Endothelial cell of umbilical vein (primary cell): Measurements from ENCODE around the gene POMC. TPM values are rescaled to one million over a fixed set of nuclear protein-coding genes. Genes with fewer than 3 reads are reported as not detected.

Source experiments
- BruUV-seq: library from RNA; stranded (reverse); fragments of 400-500 nt; replicated peaks from 2 replicates; lab custom pipeline; 2021; lab: Mats Ljungman, UMichigan
- CTCF ChIA-PET: fragments of 300-600, 350-600 bp; sonication (Branson Sonifier 250); formaldehyde crosslinking; loops from one replicate; lab custom pipeline; 2021; ENCODE audit warnings: antibody characterized with exemption, inconsistent platforms; lab: Charles Lee
- POLR2A ChIA-PET: fragments of 300-600, 350-600 bp; sonication (Branson Sonifier 250); formaldehyde crosslinking; loops from one replicate; lab custom pipeline; 2021; ENCODE audit warnings: antibody characterized with exemption, inconsistent platforms; lab: Charles Lee
- DNase-seq: peaks from one replicate; pipeline ENCODE4 v3.0.0-alpha.2; 2011; ENCODE audit warnings: low read depth, low spot score
- FAIRE-seq: peaks from 2 replicates; lab custom pipeline; 2011; peaks lifted over from hg19 to GRCh38; lab: Jason Lieb, UNC
- H2AFZ ChIP-seq: 2 replicates; pipeline ENCODE4 v1.6.0; 2012; ENCODE audit warnings: low read depth, low read length, control low read depth, inconsistent platforms
- H3K27ac ChIP-seq: 2 replicates; pipeline ENCODE4 v1.5.1; 2011; ENCODE audit warnings: low read depth, mild to moderate bottlenecking, control low read depth, low read length, moderate library complexity; ENCODE audit not compliant: insufficient read depth
- H3K27me3 ChIP-seq, 2 experiments: 2 replicates each; pipeline versions ENCODE4 v1.6.0 to v1.6.1; 2011; ENCODE audit warnings: low read length in 2 of 2, mixed read lengths in 1 of 2; ENCODE audit not compliant: control insufficient read depth in 2 of 2, insufficient read depth in 2 of 2
- H3K36me3 ChIP-seq, 2 experiments: 2 replicates in 1 of 2; 3 replicates in 1 of 2; pipeline ENCODE4 v1.5.1; 2011; ENCODE audit warnings: low read length in 2 of 2, mild to moderate bottlenecking in 1 of 2, moderate library complexity in 1 of 2; ENCODE audit not compliant: control insufficient read depth in 2 of 2, insufficient read depth in 2 of 2; ENCODE audit errors: extremely low read depth in 1 of 2
- H3K4me1 ChIP-seq: 3 replicates; pipeline ENCODE4 v1.5.1; 2011; ENCODE audit warnings: mild to moderate bottlenecking, low read length; ENCODE audit not compliant: control insufficient read depth, insufficient read depth; ENCODE audit errors: extremely low read depth
- H3K4me2 ChIP-seq: 2 replicates; pipeline ENCODE4 v1.6.1; 2011; ENCODE audit warnings: low read length, control low read depth, mixed read lengths; ENCODE audit not compliant: insufficient read depth
- H3K4me3 ChIP-seq, 3 experiments: fragments of 200-600 bp in 1 of 3; sonication (generic), shearing (Covaris generic) in 1 of 3; replicated peaks in 1 of 3; 2 replicates each; pipeline ENCODE4 v1.5.1; 2011 to 2016; ENCODE audit warnings: control low read depth in 3 of 3, low read length in 3 of 3, mild to moderate bottlenecking in 2 of 3, inconsistent platforms in 1 of 3, low read depth in 1 of 3, moderate library complexity in 1 of 3; ENCODE audit not compliant: insufficient read depth in 1 of 3
- H3K79me2 ChIP-seq: 2 replicates; pipeline ENCODE4 v1.6.0; 2012; ENCODE audit warnings: low read length, inconsistent platforms; ENCODE audit not compliant: control insufficient read depth, insufficient read depth
- H3K9ac ChIP-seq: replicated peaks from 2 replicates; pipeline ENCODE3; 2011; ENCODE audit warnings: low read length, control low read depth; ENCODE audit not compliant: insufficient read depth; ENCODE audit errors: extremely low read depth
- H3K9me1 ChIP-seq: replicated peaks from 3 replicates; pipeline ENCODE4 v1.6.0; 2011; ENCODE audit warnings: mild to moderate bottlenecking, low read length; ENCODE audit not compliant: control insufficient read depth, insufficient read depth; ENCODE audit errors: extremely low read depth
- H3K9me3 ChIP-seq: replicated peaks from 2 replicates; pipeline ENCODE4 v1.5.1; 2012; ENCODE audit warnings: low read length, inconsistent platforms; ENCODE audit not compliant: control insufficient read depth, insufficient read depth
- H4K20me1 ChIP-seq: replicated peaks from 2 replicates; pipeline ENCODE3; 2011; ENCODE audit warnings: mild to moderate bottlenecking, low read length; ENCODE audit not compliant: control insufficient read depth, insufficient read depth; ENCODE audit errors: extremely low read depth
- EZH2 ChIP-seq: IDR thresholded peaks from 2 replicates; pipeline ENCODE4 v1.6.1; 2012; ENCODE audit warnings: borderline replicate concordance, low read depth, mild to moderate bottlenecking, moderate library complexity, low read length, inconsistent platforms; ENCODE audit not compliant: severe bottlenecking
- FOS ChIP-seq: IDR thresholded peaks from 2 replicates; pipeline ENCODE4 v1.6.1; 2011; ENCODE audit warnings: mild to moderate bottlenecking, low read length, moderate library complexity, borderline replicate concordance; ENCODE audit not compliant: insufficient read depth
- GATA2 ChIP-seq: IDR thresholded peaks from 2 replicates; pipeline ENCODE4 v1.7.0; 2011; ENCODE audit warnings: low read depth, mild to moderate bottlenecking, moderate library complexity, mixed read lengths, low read length; ENCODE audit not compliant: insufficient read length, insufficient read depth
- JUN ChIP-seq: IDR thresholded peaks from 2 replicates; pipeline ENCODE4 v1.6.1; 2011; ENCODE audit warnings: borderline replicate concordance, low read depth; ENCODE audit not compliant: insufficient read length, insufficient read depth
- MYC ChIP-seq: IDR thresholded peaks from one replicate; pipeline ENCODE4 v1.6.1; 2011; ENCODE audit warnings: mild to moderate bottlenecking, low read depth, low read length
- POLR2A ChIP-seq: IDR thresholded peaks from 2 replicates; pipeline ENCODE4 v1.6.1; 2012; ENCODE audit warnings: low read depth, mild to moderate bottlenecking, control low read depth, low read length
- POLR2AphosphoS5 ChIP-seq: IDR thresholded peaks from 2 replicates; pipeline ENCODE4 v1.6.1; 2012; ENCODE audit warnings: low read depth, mild to moderate bottlenecking, control low read depth, low read length, moderate library complexity; ENCODE audit not compliant: insufficient read depth
- dilution Hi-C: fragments of 300-500 bp; cut with MboI; formaldehyde crosslinking; loops from one replicate; pipeline ENCODE4 v1.15.0; 2019; ENCODE audit warnings: low sequenced_read_pairs; ENCODE audit not compliant: extremely low pct_ligation_motif_present
- intact Hi-C: fragments of 100-400 bp; cut with micrococcal nuclease; formaldehyde crosslinking; loops from one replicate; pipeline ENCODE4 v1.10.0; 2022
- polyA plus RNA-seq, 4 experiments: library from polyadenylated mRNA; depleted of rRNA in 3 of 4; stranded (reverse) in 3 of 4; unstranded in 1 of 4; fragments of >200 nt; gene quantifications; 2 replicates each; pipeline versions ENCODE4 v1.2.1 to v1.2.3, GENCODE V29; 2011 to 2012; ENCODE audit warnings: missing spikeins in 1 of 4
- total RNA-seq: library from RNA; stranded (reverse); gene quantifications from 2 replicates; pipeline ENCODE4 v1.2.3, GENCODE V29; 2021
- TF ChIP-seq, protein P1 (sequence below): IDR thresholded peaks from 2 replicates; pipeline ENCODE4 v1.6.1; 2011; ENCODE audit not compliant: insufficient read depth, insufficient read length
- TF ChIP-seq, protein P2 (sequence below), 2 donors: IDR thresholded peaks; 1 replicate in 1 of 2; 2 replicates in 1 of 2; pipeline ENCODE4 v1.5.1; 2011; ENCODE audit warnings: low read length in 2 of 2, mild to moderate bottlenecking in 2 of 2, moderate library complexity in 2 of 2, control low read depth in 1 of 2, inconsistent platforms in 1 of 2, low read depth in 1 of 2; ENCODE audit not compliant: insufficient read depth in 1 of 2; ENCODE audit errors: extremely low read depth in 1 of 2

The POMC gene
- total and polyA plus RNA-seq, 2 donors (not counting 3 experiments of a cell fraction or from before 2014, with no cell fraction given), result 2.4 to 2.7 TPM

DNA sequence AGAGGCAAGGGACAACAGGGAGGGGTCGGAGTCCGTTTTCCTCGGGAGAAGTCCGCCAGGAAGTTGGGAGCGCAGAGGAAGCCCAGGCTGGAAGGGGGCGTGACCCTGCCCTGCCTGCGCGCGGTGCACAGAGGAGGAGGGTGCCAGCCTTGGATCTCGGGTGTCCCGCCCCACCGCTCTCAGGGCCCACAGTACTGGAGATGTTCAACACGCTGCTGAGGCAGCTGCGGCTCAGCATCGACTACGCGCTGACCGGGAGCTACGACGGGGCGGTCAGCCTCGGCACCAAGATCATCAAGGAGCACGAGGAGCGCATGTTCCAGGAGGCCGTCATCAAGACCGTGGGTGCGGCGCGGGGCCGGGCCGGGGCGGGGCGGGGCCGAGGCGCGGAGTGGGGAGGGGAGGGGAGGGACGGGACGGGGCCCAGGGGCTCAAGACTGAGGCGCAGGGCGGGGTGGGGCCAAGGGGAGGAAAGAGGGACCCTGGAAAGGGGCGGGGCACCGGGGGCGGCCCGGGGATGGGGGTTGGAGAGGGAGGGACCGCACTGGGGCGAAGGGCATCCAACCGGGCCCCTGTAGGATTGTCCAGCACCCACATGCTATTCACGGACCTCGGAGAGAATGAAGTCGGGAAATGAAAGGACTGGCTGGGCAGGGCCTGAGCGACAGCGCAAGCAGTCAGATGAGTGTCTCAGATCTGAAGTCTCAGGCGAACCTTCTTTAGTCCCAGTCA, 36.6 kb downstream of the POMC start:
- DNase-seq (no peak), FAIRE-seq (no peak)
- H3K4me3 ChIP-seq, result no peak overlapping the region
- H3K79me2 ChIP-seq, result no peaks in the 10 kb centered on the region
- BruUV-seq, result no TSS peak
- no peak overlapping the region for H3K27ac ChIP-seq
- peak overlapping the region; percentile 90 for H2AFZ ChIP-seq
- ChIA-PET POLR2A (no interaction called here), CTCF (interaction anchor here (0.7 to 17.9 kb wide), 5 partner anchors 64 to 722 kb away, joined by 3 to 679 read pairs (median 4); no protein-coding TSS in a partner anchor)
- intact Hi-C loops (no loop called here), dilution Hi-C loops (no loop called here)
- no peak overlapping the region for H3K9ac ChIP-seq
- no peaks in the 10 kb centered on the region for H3K9me1 ChIP-seq
- H3K36me3 ChIP-seq, result no peaks in the 10 kb centered on the region
- H4K20me1 ChIP-seq, result no peaks in the 10 kb centered on the region
- peaks cover 4% of the 10 kb centered on the region for H3K4me1 ChIP-seq
- peak overlapping the region; percentile 25 for H3K4me2 ChIP-seq
- H3K9me3 ChIP-seq, result no peaks in the 10 kb centered on the region
- no peak for TF ChIP-seq GATA2
- no peak for TF ChIP-seq POLR2A
- TF ChIP-seq POLR2AphosphoS5, result no peak
- TF ChIP-seq, protein P1, sequence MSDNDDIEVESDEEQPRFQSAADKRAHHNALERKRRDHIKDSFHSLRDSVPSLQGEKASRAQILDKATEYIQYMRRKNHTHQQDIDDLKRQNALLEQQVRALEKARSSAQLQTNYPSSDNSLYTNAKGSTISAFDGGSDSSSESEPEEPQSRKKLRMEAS, result no peak
- TF ChIP-seq MYC, result no peak
- TF ChIP-seq, protein P2, sequence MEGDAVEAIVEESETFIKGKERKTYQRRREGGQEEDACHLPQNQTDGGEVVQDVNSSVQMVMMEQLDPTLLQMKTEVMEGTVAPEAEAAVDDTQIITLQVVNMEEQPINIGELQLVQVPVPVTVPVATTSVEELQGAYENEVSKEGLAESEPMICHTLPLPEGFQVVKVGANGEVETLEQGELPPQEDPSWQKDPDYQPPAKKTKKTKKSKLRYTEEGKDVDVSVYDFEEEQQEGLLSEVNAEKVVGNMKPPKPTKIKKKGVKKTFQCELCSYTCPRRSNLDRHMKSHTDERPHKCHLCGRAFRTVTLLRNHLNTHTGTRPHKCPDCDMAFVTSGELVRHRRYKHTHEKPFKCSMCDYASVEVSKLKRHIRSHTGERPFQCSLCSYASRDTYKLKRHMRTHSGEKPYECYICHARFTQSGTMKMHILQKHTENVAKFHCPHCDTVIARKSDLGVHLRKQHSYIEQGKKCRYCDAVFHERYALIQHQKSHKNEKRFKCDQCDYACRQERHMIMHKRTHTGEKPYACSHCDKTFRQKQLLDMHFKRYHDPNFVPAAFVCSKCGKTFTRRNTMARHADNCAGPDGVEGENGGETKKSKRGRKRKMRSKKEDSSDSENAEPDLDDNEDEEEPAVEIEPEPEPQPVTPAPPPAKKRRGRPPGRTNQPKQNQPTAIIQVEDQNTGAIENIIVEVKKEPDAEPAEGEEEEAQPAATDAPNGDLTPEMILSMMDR (IDR thresholded peaks at IDR 0.05; ENCODE audit: extremely low read depth in 1 of 2, insufficient read depth in 1 of 2, low read depth in 1 of 2, low read length in 2 of 2), result no peak
- TF ChIP-seq EZH2, result no peak
- TF ChIP-seq JUN, result no peak
- no peak for TF ChIP-seq FOS
- H3K27me3 ChIP-seq, result peaks cover 7 to 24% of the 10 kb centered on the region in 2 experiments
